Fibroblast of lung (primary cell): ENCODE results near the gene PPP2R1B.

Experiments used
- CTCF ChIP-seq, 2 donors: IDR thresholded peaks in 1 of 2; conservative IDR thresholded peaks in 1 of 2; 1 replicate in 1 of 2; 2 replicates in 1 of 2; pipeline ENCODE4 v1.5.1; 2011 to 2012; ENCODE audit warnings: low read length in 2 of 2, control low read depth in 1 of 2, inconsistent platforms in 1 of 2, low read depth in 1 of 2, mild to moderate bottlenecking in 1 of 2
- EZH2 ChIP-seq: IDR thresholded peaks from 2 replicates; pipeline ENCODE4 v1.5.1; 2012; ENCODE audit warnings: low read length, control low read depth, mild to moderate bottlenecking; ENCODE audit errors: missing control alignments

DNA sequence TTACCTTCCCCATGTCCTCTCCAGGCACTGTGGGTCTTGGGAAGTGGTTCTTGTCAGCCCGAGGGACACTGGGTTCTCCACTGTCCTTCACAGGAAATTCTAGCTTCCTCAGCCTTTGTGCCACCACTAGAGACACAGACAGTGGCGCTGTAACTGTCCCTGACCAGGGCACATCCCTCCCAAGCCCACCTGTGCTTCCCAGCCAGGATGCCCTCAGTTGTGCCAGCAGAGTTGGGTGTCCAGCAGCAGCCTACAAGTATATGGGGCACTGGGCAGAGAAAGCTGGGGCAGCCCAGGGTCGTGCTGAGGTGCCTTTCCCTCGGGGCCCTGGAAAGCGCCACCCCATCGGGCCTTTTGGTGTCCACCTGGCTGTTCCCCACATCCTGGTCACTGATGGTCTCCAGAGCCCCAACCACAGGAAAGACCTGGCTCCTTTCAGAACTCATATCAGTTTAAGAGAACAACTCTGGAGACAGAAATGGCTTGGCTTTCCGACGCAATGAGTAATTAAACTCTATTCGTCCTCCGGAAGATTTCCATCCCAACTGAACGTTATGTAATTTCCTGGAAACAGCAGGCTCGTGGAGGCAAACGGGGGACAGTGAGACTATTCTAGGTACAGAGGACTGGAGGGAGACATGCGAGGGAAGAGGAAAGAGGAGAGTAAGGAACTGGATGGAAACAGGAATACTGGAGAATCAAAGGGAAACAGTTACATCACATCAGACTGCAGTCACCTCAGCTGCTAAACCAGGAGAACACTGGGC lies 28.6 kb downstream of the PPP2R1B start:
- TF ChIP-seq CTCF (conservative IDR thresholded peaks at IDR 0.05 in 1 of 2, IDR thresholded peaks at IDR 0.05 in 1 of 2; ENCODE audit: low read depth in 1 of 2, low read length in 2 of 2) (no peak), EZH2 (no peak)
